ENCODE measurements around the gene PALM3. TPM values are rescaled to one million over a fixed set of nuclear protein-coding genes. Genes with fewer than 3 reads are reported as not detected.
"Not testable (repeated sequence)": the region's sequence is repeated elsewhere in the genome, so short reads cannot be mapped to it uniquely, and the experiment has no call there.

The PALM3 gene
- polyA plus RNA-seq, 1 donor from 2014 or later, result not detected

DNA sequence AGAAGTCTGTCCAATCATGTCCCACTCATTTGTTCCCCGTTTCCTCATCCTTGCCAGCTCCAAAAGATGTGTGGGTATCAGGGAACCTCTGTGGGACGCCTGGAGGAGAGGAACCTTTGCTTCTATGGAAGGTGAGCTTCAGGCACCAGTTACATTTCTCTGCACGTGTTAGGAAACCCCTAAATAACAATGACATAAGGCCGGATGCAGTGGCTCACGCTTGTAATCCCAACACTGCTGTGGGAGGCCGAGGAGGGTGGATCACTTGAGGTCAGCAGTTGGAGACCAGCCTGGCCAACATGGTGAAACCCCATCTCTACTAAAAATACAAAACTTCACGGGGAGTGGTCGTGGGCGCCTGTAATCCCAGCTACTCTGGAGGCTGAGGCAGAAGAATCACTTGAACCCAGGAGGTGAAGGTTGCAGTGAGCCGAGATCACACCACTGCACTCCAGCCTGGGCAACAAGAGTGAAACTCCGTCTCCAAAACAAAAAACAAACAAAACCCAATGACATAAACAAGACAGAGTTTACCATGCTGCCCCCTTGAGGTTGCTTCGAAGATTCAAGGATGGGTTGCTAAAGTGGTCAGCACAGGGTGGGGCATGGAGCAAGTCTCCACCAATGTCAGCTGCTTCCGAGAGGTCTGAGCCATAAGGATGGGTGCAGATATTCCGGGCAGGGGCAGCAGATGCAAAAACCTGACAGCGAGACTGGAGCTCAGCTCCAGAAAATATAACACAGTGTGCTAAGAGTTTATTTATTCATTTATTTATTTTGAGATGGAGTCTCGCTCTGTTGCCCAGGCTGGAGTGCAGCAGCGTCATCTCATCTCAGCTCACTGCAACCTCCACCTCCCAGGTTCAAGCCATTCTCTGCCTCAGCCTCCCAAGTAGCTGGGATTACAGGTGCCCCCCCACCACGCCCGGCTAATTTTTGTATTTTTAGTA is 18.9 kb downstream of the PALM3 start:
- H3K27ac Mint-ChIP-seq, result peak overlapping the region; percentile 88 to 98 (median 97)
- peak overlapping the region in 3 of 4 donors; percentile 7 to 80 (median 34) for H3K4me3 Mint-ChIP-seq
- not testable (repeated sequence) for H3K27me3 Mint-ChIP-seq, H3K9me3 Mint-ChIP-seq, H3K36me3 Mint-ChIP-seq
- H3K4me1 Mint-ChIP-seq, result peaks cover 10 to 16% (median 13%) of the 10 kb centered on the region in 3 donors

DNA sequence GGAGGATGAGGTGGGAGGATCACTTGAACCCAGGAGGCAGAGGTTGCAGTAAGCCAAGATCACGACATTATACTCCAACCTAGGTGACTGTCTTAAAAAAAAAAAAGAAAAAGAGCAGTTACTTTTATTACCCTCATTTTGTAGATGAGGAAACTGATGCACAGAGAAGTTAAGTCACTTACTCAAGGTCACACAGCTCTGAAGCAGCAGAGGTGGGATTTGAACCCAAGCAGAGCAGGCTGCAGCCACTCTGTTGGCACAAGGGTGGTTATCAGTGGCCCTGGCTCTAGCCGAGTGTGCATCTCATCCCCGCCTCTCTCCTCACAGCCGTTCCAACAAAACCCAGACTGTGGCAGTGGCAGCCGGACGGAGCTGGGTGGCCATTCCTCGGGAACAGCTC is 22.7 kb downstream of the PALM3 start:
- Mint-ChIP-seq H3K9me3 (no peaks in the 10 kb centered on the region), H3K36me3 (peaks cover 3% of the 10 kb centered on the region), H3K27ac (no peak overlapping the region), H3K27me3 (no peaks in the 10 kb centered on the region), H3K4me3 (no peak overlapping the region), H3K4me1 (peaks cover 10 to 18% (median 18%) of the 10 kb centered on the region in 3 donors)

- Mint-ChIP-seq H3K36me3 (no peaks in the 10 kb centered on the region), H3K27me3 (no peaks in the 10 kb centered on the region), H3K4me1 (peaks cover 6 to 16% (median 14%) of the 10 kb centered on the region in 3 donors), H3K27ac (no peak overlapping the region), H3K9me3 (no peaks in the 10 kb centered on the region), H3K4me3 (no peak overlapping the region)
These were observed 26.2 kb downstream of the PALM3 start for GRCh38 chr19:14035706-14036105.

DNA sequence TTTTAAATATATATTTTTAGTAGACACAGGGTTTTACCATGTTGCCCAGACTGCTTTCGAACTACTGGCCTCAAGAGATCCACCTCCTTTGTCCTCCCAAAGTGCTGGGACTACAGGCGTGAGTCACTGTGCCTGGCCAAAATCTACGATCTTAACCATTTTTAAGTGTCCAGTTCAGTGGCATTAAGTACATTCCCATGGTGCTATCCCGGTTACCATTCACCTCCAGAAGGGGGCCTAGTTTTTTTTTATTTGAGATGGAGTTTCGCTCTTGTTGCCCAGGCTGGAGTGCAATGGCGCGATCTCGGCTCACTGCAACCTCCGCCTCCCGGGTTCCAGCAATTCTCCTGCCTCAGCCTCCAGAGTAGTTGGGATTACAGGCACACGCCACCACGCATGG is 26.7 kb downstream of the PALM3 start:
- not testable (repeated sequence) for H3K27me3 Mint-ChIP-seq, H3K9me3 Mint-ChIP-seq, H3K27ac Mint-ChIP-seq, H3K36me3 Mint-ChIP-seq
- H3K4me3 Mint-ChIP-seq, result peak overlapping the region in 1 of 4 donors; percentile 58
- H3K4me1 Mint-ChIP-seq, result peaks cover 6 to 16% (median 15%) of the 10 kb centered on the region in 3 donors

DNA sequence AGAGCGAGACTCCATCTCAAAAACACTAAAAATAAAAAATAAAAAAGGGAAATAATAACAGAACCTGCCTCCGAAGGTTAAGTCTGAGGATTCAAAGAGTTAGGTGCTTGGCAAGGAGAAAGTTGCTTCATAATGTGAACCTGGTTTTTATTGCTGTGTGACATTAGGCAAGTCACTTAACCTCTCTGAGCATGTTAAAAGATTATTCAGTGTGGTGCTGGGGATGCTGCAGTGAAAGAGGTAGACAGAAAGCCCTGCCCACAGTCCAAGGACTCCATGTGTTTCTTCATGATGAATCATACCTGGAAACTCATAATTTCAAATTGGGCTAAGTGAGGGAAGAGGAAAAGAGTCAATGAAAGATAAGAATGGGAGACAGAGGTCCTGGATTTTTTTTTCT is 27.9 kb downstream of the PALM3 start:
- H3K27me3 Mint-ChIP-seq, result no peaks in the 10 kb centered on the region
- H3K27ac Mint-ChIP-seq, result peak overlapping the region in 1 of 3 donors; percentile 74
- no peaks in the 10 kb centered on the region for H3K36me3 Mint-ChIP-seq
- no peaks in the 10 kb centered on the region for H3K9me3 Mint-ChIP-seq
- H3K4me3 Mint-ChIP-seq, result peak overlapping the region in 1 of 4 donors; percentile 18
- peaks cover 9 to 18% (median 17%) of the 10 kb centered on the region in 3 donors for H3K4me1 Mint-ChIP-seq

DNA sequence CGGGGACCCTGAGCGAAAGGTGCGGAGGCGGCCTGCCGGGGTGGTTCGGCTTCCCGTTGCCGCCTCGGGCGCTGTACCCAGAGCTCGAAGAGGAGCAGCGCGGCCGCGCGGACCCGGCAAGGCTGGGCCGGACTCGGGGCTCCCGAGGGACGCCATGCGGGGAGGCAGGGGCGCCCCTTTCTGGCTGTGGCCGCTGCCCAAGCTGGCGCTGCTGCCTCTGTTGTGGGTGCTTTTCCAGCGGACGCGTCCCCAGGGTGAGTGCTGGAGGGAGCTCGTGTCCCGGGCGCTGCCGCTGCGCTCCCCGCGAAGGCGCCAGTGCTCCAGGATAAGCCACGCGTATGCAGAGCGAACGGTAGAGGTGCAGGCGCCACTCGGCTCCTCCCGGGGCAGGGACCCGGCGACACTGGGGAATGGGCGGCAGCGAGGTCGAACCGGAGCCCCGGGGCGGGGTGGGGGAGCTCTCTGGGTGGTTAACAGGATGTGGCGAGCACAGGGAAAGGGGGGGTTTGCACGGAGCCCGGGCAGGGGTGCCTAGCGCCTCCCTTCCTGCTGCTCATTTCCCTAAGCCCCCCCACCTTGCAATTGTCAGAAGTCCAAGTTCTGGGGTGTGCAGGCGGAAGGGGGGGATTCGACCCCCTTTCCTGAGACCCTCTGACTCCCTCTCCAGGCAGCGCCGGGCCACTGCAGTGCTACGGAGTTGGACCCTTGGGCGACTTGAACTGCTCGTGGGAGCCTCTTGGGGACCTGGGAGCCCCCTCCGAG is 30.0 kb downstream of the PALM3 start, which contains the start of gene IL27RA:
IL27RA (plus strand) TSS at position 44 of the 762 bp plus-strand sequence; CDS start at position 155, 111 bp downstream.
- H3K9me3 Mint-ChIP-seq, result no peaks in the 10 kb centered on the region
- H3K36me3 Mint-ChIP-seq, result no peaks in the 10 kb centered on the region
- peak within 1 kb of the TSS; percentile 92 to 97 (median 92) for H3K27ac Mint-ChIP-seq
- H3K4me3 Mint-ChIP-seq, result peak within 1 kb of the TSS; percentile 91 to 97 (median 95)
- no peaks in the 10 kb centered on the region for H3K27me3 Mint-ChIP-seq
- H3K4me1 Mint-ChIP-seq, result peaks cover 13 to 29% (median 21%) of the 10 kb centered on the region in 3 donors

GRCh38 chr19:14030997-14031718 is 30.7 kb downstream of the PALM3 start:
- Mint-ChIP-seq H3K27ac (peak overlapping the region; percentile 90 to 97 (median 92)), H3K4me3 (peak overlapping the region; percentile 91 to 97 (median 95)), H3K9me3 (no peaks in the 10 kb centered on the region), H3K4me1 (peaks cover 13 to 28% (median 21%) of the 10 kb centered on the region in 3 donors), H3K36me3 (no peaks in the 10 kb centered on the region), H3K27me3 (no peaks in the 10 kb centered on the region)

DNA sequence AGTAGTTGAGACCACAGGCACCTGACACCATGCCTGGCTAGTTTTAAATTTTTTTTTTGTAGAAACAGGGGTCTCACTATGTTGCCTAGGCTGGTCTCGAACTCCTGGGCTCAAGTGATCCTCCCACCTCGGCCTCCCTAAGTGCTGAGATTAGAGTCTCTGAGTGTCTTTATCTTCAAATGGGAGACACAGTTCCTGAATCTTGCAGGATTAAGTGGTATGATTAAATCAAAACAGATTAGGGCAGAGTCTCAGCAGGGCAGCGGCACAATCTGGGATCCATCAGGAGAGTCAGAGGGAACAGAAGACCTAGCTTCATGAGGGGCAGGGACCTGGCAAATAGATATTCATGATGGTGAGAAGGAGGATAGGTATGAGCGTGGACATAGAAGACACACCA is 33.0 kb downstream of the PALM3 start:
- Mint-ChIP-seq H3K27ac (peak overlapping the region; percentile 6 to 52 (median 24)), H3K4me3 (peak overlapping the region in 1 of 4 donors; percentile 36), H3K4me1 (peaks cover 11 to 24% (median 24%) of the 10 kb centered on the region in 3 donors), H3K9me3 (no peaks in the 10 kb centered on the region), H3K27me3 (no peaks in the 10 kb centered on the region), H3K36me3 (no peaks in the 10 kb centered on the region)

DNA sequence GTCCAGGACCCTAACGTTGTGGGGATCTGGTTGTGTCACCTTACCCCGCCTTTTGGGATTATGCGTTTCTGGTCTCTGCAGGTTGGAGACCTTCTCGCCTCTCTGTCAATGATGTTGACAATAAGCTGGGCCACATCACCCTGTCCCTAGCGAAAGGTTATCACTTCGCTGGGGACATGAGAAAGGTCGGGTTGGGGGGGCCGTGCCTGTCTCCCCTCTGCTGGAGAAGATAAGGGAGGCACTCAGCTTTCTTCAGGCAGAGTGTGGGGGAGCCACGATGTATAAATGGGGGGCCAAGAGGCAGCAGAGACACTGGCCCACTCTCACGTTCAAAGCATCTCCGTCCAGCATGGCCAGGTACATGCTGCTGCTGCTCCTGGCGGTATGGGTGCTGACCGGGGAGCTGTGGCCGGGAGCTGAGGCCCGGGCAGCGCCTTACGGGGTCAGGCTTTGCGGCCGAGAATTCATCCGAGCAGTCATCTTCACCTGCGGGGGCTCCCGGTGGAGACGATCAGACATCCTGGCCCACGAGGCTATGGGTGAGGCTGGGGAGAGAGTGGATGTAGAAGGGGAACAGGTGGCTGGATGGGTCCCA is 33.9 kb downstream of the PALM3 start, which contains the start of gene RLN3:
RLN3 (plus strand) TSS at position 293 of the 595 bp plus-strand sequence; CDS start at position 350, 57 bp downstream.
- no peaks in the 10 kb centered on the region for H3K27me3 Mint-ChIP-seq
- no peaks in the 10 kb centered on the region for H3K9me3 Mint-ChIP-seq
- H3K36me3 Mint-ChIP-seq, result no peaks in the 10 kb centered on the region
- H3K27ac Mint-ChIP-seq, result peak within 1 kb of the TSS; percentile 6 to 52 (median 24)
- H3K4me1 Mint-ChIP-seq, result peaks cover 10 to 28% (median 27%) of the 10 kb centered on the region in 3 donors
- H3K4me3 Mint-ChIP-seq, result peak within 1 kb of the TSS; percentile 21 to 75 (median 44)

- H3K27me3 Mint-ChIP-seq, H3K4me3 Mint-ChIP-seq, H3K36me3 Mint-ChIP-seq, H3K27ac Mint-ChIP-seq, H3K9me3 Mint-ChIP-seq: not testable (repeated sequence)
- H3K4me1 Mint-ChIP-seq, result peaks cover 7 to 26% (median 23%) of the 10 kb centered on the region in 3 donors
These were observed 35.2 kb downstream of the PALM3 start for GRCh38 chr19:14026652-14027192.

- Mint-ChIP-seq H3K4me3 (peak overlapping the region in 1 of 4 donors; percentile 16), H3K4me1 (peaks cover 6 to 21% (median 21%) of the 10 kb centered on the region in 3 donors), H3K36me3 (no peaks in the 10 kb centered on the region), H3K27ac (peak overlapping the region in 1 of 3 donors; percentile 55), H3K9me3 (no peaks in the 10 kb centered on the region), H3K27me3 (no peaks in the 10 kb centered on the region)
These were observed 38.3 kb downstream of the PALM3 start for GRCh38 chr19:14023404-14024235.

DNA sequence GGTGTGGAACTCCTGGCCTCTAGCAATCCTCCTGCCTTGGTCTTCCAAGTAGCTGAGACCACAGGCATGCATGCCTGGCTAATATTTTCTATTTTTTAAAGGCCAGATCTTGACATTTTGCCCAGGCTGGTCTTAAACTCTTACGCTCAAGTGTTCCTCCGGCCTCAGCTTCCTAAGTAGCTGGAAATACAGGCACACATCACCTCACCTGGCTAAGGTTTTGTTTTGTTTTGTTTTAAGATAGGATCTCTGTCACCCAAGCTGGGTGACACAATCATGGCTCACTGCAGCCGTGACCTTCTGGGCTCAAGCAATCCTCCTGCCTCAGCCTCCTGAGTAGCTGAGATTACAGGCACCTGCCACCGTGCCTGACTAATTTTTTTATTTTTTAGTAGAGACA is 39.4 kb downstream of the PALM3 start:
- H3K4me1 Mint-ChIP-seq, result peaks cover 11 to 23% (median 18%) of the 10 kb centered on the region in 3 donors
- no peak overlapping the region for H3K27ac Mint-ChIP-seq
- no peaks in the 10 kb centered on the region for H3K36me3 Mint-ChIP-seq
- no peaks in the 10 kb centered on the region for H3K9me3 Mint-ChIP-seq
- no peak overlapping the region for H3K4me3 Mint-ChIP-seq
- H3K27me3 Mint-ChIP-seq, result no peaks in the 10 kb centered on the region

DNA sequence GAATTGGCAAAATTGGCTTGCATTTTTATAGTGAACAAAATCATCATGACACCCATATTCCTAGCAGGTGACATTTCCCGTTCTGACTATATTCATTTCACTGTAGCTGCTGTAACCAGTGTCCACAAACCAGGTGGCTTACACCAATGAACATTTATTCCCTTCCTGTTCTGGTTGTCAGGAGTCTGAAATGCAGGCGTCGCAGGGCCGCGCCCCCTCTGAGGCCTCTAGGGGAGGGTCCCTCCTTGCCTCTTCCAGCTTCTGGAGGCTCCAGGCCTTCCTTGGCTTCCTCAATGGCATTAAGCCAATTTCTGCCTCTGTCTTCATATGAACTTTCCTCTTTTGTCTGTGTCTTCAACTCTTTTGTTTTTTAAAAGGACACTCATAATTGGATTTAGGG is 40.4 kb downstream of the PALM3 start:
- Mint-ChIP-seq H3K27me3 (no peaks in the 10 kb centered on the region), H3K27ac (no peak overlapping the region), H3K4me3 (no peak overlapping the region), H3K4me1 (peaks cover 11 to 23% (median 18%) of the 10 kb centered on the region in 3 donors), H3K36me3 (no peaks in the 10 kb centered on the region), H3K9me3 (no peaks in the 10 kb centered on the region)

Measured in IgD-negative memory B cell (primary cell).